Coronary artery (tissue), 2 donors: ENCODE results near the gene KRT81.
"Not testable (repeated sequence)": the region's sequence is repeated elsewhere in the genome, so short reads cannot be mapped to it uniquely, and the experiment has no call there.

Experiments
- DNase-seq: peaks from one replicate; pipeline ENCODE4 v3.0.0-alpha.2; 2017; ENCODE audit warnings: low spot score
- H3K27ac ChIP-seq, 2 donors: fragments of 200-600 bp; sonication (generic); one replicate each; pipeline ENCODE4 v1.5.1; 2016 to 2019
- H3K4me3 ChIP-seq: fragments of 200-600 bp; sonication (generic); 2 replicates; pipeline ENCODE4 v1.5.1; 2016; ENCODE audit warnings: mild to moderate bottlenecking, moderate library complexity
- CTCF ChIP-seq: fragments of 200-600 bp; sonication (generic); IDR thresholded peaks from one replicate; pipeline ENCODE4 v1.5.1; 2019; ENCODE audit warnings: antibody characterized with exemption

The KRT81 gene

GRCh38 chr12:52306731-52307130 is 15.4 kb upstream of the KRT81 start:
- DNase-seq: no peak
- Histone ChIP-seq H3K4me3 (no peak overlapping the region), H3K27ac (peak overlapping the region in 1 of 2 donors; percentile 87)
- no peak for TF ChIP-seq CTCF

GRCh38 chr12:52305921-52306705 is 14.8 kb upstream of the KRT81 start:
- no peak for DNase-seq
- H3K4me3 ChIP-seq: no peak overlapping the region
- peak overlapping the region in 1 of 2 donors; percentile 87 for H3K27ac ChIP-seq
- TF ChIP-seq CTCF: no peak

DNA sequence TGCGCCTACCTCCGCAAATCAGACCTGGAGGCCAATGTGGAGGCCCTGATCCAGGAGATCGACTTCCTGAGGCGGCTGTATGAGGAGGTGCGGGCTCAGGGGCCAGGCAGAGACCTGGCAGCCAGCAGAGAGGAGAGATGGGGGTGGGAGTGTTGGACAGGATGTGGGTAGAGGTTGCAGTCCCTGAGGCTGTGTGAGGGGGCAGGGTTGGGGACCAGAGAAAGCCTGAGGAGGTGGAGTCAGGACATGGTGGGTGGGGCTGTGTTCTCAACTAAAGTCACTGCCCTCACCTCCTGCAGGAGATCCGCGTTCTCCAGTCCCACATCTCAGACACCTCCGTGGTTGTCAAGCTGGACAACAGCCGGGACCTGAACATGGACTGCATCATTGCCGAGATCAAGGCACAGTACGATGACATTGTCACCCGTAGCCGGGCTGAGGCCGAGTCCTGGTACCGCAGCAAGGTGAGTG is 13.6 kb upstream of the KRT81 start:
- not testable (repeated sequence) for H3K4me3 ChIP-seq, DNase-seq
- peak overlapping the region in 1 of 2 donors; percentile 15 for H3K27ac ChIP-seq

GRCh38 chr12:52302242-52302914 is 11.0 kb upstream of the KRT81 start:
- not testable (repeated sequence) for H3K27ac ChIP-seq, H3K4me3 ChIP-seq, DNase-seq

GRCh38 chr12:52301721-52302120 is 10.4 kb upstream of the KRT81 start:
- not testable (repeated sequence) for H3K27ac ChIP-seq, DNase-seq, H3K4me3 ChIP-seq

DNA sequence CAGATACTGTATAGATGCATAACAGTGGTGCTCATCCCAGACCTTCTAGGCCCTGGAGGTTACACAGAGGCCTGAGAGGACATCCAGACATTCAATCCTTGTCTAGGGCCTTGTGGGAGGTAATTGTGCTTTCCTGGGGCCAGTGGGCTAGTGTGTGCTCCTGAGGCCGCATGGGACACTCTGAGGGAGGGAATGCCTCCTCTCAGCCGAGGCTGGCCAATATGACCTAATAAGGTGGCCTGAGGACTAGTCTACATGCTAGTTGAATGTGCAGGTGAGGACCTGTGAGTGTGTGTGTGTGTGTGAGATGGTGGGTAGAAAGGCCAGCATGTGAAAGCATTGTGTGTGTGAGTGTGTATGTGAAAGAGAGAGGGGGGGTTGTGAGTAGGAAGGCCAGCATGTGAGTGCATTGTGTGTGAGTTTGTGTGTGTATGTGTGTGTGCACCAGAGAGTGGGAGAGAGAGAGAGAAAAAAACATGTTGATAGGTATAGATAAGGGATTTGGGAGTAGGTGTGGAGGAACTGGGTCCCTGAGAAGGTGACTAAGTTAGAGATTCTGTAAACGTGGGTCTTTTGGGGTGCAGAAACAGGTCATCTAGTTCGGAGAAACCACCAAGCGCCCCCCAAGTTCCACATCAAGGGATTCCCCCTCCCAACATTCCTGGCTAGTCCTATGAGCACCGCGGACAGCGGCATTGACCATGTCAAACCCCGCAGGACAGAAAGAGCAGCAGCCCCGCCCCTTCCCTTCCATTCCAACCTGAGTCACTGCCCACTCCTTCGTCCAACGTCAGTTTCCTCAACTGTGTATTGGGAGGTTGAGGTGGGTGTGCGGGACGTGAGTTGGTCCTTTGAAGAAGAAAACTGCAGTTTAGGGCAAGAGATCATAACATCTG is 9.7 kb upstream of the KRT81 start:
- H3K4me3 ChIP-seq: no peak overlapping the region
- DNase-seq: no peak
- TF ChIP-seq CTCF: no peak
- H3K27ac ChIP-seq: no peak overlapping the region

DNA sequence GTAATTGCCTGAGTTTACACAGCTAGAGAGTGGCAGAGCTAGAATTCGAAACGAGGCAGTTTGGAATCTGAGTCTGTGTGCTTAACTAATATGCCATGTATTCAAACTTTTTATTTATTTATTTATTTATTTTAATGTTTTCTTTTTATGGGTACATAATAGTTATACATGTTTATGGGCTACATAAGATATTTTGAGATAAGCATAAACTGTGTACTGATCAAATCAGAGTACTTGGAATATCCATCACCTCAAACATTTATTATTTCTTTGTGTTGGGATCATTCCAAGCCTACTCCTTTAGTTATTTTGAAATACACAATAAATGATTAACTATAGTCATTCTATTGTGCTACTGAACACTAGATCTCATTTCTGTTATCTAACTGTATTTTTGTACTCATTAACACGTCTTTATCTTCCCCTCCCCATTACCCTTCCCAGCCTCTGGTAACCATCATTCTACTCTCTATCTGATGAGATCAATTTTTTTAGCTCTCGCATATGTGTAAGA is 7.4 kb upstream of the KRT81 start:
- no peak overlapping the region for H3K4me3 ChIP-seq
- DNase-seq: no peak
- TF ChIP-seq CTCF: no peak
- no peak overlapping the region for H3K27ac ChIP-seq

DNA sequence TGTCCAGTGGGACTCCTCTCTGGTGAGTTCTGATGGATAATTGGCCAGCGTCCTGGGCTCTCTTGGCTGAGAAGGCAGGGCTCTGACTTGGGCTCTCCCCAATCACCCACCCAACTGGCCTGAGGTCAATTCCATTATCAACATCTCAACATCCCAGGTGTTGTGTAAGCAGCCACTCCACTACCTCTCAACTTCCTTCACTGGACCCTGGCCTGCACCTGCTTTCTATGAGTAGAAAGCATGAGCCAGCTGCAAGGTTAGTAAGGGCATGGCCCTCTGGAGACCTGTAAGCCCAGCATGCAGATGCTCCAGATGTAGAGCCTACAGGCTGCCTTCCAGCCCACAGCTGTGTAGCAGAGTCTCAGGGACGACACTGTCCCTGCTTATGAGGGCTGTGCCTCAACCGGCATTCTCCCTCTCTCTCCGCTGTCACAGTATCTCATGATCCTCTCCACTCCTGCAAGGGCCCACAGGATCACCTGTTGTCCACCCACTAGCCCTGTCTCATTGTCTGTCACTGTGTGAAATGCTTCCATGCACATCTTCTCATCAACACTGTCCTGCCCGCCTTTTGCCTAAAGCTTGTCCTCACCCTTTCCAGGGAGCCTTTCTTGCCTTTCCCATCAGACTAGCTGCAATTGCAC is 5.4 kb upstream of the KRT81 start:
- Histone ChIP-seq H3K27ac (no peak overlapping the region), H3K4me3 (no peak overlapping the region)
- DNase-seq: peak; percentile 40
- TF ChIP-seq CTCF: no peak
